GM19099 (cell line): ENCODE data around the gene UQCRQ.

Experiments used
- POLR2A ChIP-seq: IDR thresholded peaks from 3 replicates; pipeline ENCODE4 v1.6.1; 2011; ENCODE audit warnings: low read depth; ENCODE audit not compliant: insufficient read length; ENCODE audit errors: extremely low read depth

Gene UQCRQ

GRCh38 chr5:132850066-132850465 lies 16.4 kb upstream of the UQCRQ start:
- no peak for TF ChIP-seq POLR2A

GRCh38 chr5:132853323-132853722 lies 13.1 kb upstream of the UQCRQ start:
- TF ChIP-seq POLR2A: no peak

- no peak for TF ChIP-seq POLR2A
Observed at GRCh38 chr5:132853790-132854189, 12.7 kb upstream of the UQCRQ start.

- TF ChIP-seq POLR2A: no peak
Observed at GRCh38 chr5:132854301-132854700, 12.1 kb upstream of the UQCRQ start.

- no peak for TF ChIP-seq POLR2A
Observed at GRCh38 chr5:132856011-132856410, 10.4 kb upstream of the UQCRQ start.

GRCh38 chr5:132859889-132860437 lies 6.5 kb upstream of the UQCRQ start:
- no peak for TF ChIP-seq POLR2A

GRCh38 chr5:132860742-132861141 lies 5.7 kb upstream of the UQCRQ start:
- TF ChIP-seq POLR2A: no peak

GRCh38 chr5:132865668-132866341 lies 637 bp upstream of the UQCRQ start:
- no peak for TF ChIP-seq POLR2A

GRCh38 chr5:132867046-132867451 lies 607 bp downstream of the UQCRQ start:
- TF ChIP-seq POLR2A: no peak

- TF ChIP-seq POLR2A: no peak
Observed at GRCh38 chr5:132868754-132869153, 2.3 kb downstream of the UQCRQ start.

- TF ChIP-seq POLR2A: no peak
Observed at GRCh38 chr5:132870801-132871200, 4.4 kb downstream of the UQCRQ start.

- TF ChIP-seq POLR2A: no peak
Observed at GRCh38 chr5:132871459-132872284, 5.2 kb downstream of the UQCRQ start.

- TF ChIP-seq POLR2A: no peak
Observed at GRCh38 chr5:132872788-132873118, 6.3 kb downstream of the UQCRQ start.

- TF ChIP-seq POLR2A: no peak
Observed at GRCh38 chr5:132873119-132873929, 6.9 kb downstream of the UQCRQ start, which contains the start of gene LEAP2. TSS of gene LEAP2 (plus strand) at chr5:132873668. CDS start at chr5:132873695, 27 bp downstream.

GRCh38 chr5:132873930-132874271 lies 7.5 kb downstream of the UQCRQ start:
- TF ChIP-seq POLR2A: no peak

- no peak for TF ChIP-seq POLR2A
Observed at GRCh38 chr5:132876020-132876759, 9.7 kb downstream of the UQCRQ start.
